AG09319 (cell line): ENCODE data around the gene TWIST2.

Experiments used
- DNase-seq: peaks from one replicate; pipeline ENCODE4 v3.0.0-alpha.2; 2010; ENCODE audit warnings: low read depth; ENCODE audit errors: extremely low read depth
- CTCF ChIP-seq: IDR thresholded peaks from 2 replicates; pipeline ENCODE4 v1.5.1; 2011; ENCODE audit warnings: low read depth, mild to moderate bottlenecking, inconsistent platforms, low read length, moderate library complexity

Gene TWIST2

GRCh38 chr2:238920053-238920452 is 72.2 kb downstream of the TWIST2 start:
- no peak for TF ChIP-seq CTCF
- no peak for DNase-seq

- TF ChIP-seq CTCF = no peak
- no peak for DNase-seq
These were observed 72.7 kb downstream of the TWIST2 start for GRCh38 chr2:238920601-238921001.

GRCh38 chr2:238921259-238921658 is 73.4 kb downstream of the TWIST2 start:
- no peak for DNase-seq
- TF ChIP-seq CTCF = no peak

DNA sequence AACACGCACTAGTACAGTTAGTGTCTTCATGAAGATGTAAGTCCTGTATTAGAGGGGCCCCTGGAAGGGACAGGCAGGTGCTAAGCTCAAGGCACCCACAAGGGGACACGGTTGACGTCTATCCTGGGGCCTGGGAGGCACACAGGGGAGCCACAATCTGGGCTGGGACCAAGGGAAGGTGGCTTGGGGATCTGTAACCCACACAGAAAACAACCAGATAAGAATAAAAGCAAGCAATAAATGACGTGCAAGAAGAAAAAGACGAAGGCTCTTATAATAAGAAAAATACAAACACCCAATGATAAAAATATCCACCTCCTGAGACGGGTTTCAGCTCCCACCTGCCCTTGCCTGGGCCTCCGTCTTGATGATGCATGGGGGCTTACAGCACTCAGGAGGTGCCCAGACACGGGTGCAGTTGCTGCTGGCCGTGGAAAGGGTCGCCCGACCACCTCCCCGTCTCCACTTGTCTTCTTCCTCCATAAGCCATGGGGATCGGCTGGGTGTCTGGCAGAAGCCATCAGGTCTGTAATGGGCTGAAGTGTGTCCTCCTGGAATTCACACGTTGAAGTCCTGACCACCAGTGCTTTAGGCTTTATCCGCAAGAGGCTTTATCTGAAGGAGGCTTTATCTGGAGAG is 73.9 kb downstream of the TWIST2 start:
- DNase-seq = no peak
- TF ChIP-seq CTCF = no peak

DNA sequence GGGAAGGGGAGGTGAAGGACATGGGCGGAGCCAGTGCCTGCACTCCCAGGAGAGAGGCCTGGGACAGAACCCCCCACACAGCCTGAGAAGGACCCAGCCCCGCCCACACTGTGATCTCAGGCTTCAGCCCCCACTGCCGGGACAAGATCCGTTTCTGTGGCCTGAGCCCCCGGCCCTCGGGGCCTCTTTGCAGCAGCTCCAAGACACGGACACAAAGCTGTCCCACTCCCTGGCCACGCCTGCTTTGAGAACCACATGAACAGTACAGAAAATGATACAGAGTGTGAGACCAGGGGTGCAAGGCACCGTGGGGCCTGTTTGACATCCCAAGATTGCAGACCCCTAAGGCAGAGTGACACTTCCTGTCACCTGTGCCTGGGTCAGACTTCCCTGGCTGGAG is 74.5 kb downstream of the TWIST2 start:
- no peak for DNase-seq
- no peak for TF ChIP-seq CTCF

DNA sequence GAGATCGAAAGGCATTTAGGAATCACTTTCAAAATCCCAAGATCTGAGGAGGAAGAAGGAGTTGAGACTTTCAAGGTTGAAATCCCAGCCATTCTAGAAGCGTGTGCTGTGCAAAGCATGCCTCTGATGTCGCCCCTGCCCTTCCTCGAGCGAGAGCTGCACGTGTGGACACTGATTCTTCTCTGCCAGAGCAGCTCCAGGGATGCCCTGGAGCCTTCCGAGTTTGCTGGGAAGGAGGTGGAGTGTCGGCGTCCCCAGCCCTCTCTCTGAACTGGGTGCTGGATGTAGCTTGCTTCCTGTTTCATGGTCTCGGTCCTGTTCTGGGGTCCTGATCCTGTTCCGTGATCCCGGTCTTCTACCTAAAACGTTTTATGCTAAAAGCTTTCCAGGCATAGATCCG is 76.1 kb downstream of the TWIST2 start:
- no peak for TF ChIP-seq CTCF
- no peak for DNase-seq

- DNase-seq = no peak
- no peak for TF ChIP-seq CTCF
These were observed 76.9 kb downstream of the TWIST2 start for GRCh38 chr2:238924796-238925195.
